Activated T-helper 1 cell treated with anti-CD3 and anti-CD28 coated beads, Interleukin-12 subunit alpha, Interleukin-12 subunit beta, Interleukin-2, Interleukin-4 antibody, amounts not matched to agents 30 ng/mL and 10 ng/mL and 1 ng/mL, durations not matched to agents 14 hours and 24 hours and 36 hours (primary cell): Measurements from ENCODE around the gene PTPN7. TPM values are rescaled to one million over a fixed set of nuclear protein-coding genes. Genes with fewer than 3 reads are reported as not detected.

Experiments used
- DNase-seq: peaks from one replicate; pipeline ENCODE4 v3.0.0; 2021; ENCODE audit warnings: low spot score
- H3K27ac Mint-ChIP-seq: one replicate; pipeline ENCODE4 v1.8.0; 2021; ENCODE audit warnings: mild to moderate bottlenecking, mixed read lengths
- H3K27me3 Mint-ChIP-seq: one replicate; pipeline ENCODE4 v1.8.0; 2022; ENCODE audit warnings: mild to moderate bottlenecking, moderate library complexity, mixed read lengths; ENCODE audit not compliant: insufficient read depth
- H3K36me3 Mint-ChIP-seq: one replicate; pipeline ENCODE4 v1.8.0; 2021; ENCODE audit warnings: low read depth, mixed read lengths
- H3K4me1 Mint-ChIP-seq: one replicate; pipeline ENCODE4 v1.8.0; 2021; ENCODE audit warnings: low read depth, mixed read lengths
- H3K4me3 Mint-ChIP-seq: one replicate; pipeline ENCODE4 v1.8.0; 2021; ENCODE audit warnings: mild to moderate bottlenecking, moderate library complexity, mixed read lengths
- H3K9me3 Mint-ChIP-seq: one replicate; pipeline ENCODE4 v1.8.0; 2021; ENCODE audit warnings: mixed read lengths
- intact Hi-C: fragments of 100-400 bp; cut with micrococcal nuclease; formaldehyde crosslinking; loops from one replicate; pipeline ENCODE4 v1.15.1; 2024
- total RNA-seq: library from RNA; stranded (reverse); gene quantifications from 2 replicates; pipeline ENCODE4 v1.2.3, GENCODE V29; 2022

The PTPN7 gene
- total RNA-seq: 584 and 597 TPM in 2 replicates

GRCh38 chr1:202160377-202160940 lies at the start of gene PTPN7:
TSS of gene PTPN7 (minus strand) at chr1:202160602. CDS start at chr1:202159402, 1,200 bp downstream.
- H3K27ac Mint-ChIP-seq: peak within 1 kb of the TSS; percentile 94
- peak; percentile 59 for DNase-seq
- no peaks in the 10 kb centered on the region for H3K27me3 Mint-ChIP-seq
- H3K4me3 Mint-ChIP-seq: peak within 1 kb of the TSS; percentile 98
- peaks cover 77% of the 10 kb centered on the region for H3K4me1 Mint-ChIP-seq
- H3K36me3 Mint-ChIP-seq: peaks cover 41% of the 10 kb centered on the region
- intact Hi-C loops: loop anchor here (1.0 to 10.0 kb wide), 6 partner anchors 24 to 1164 kb away; partner anchors contain the start of genes KDM5B, KIF21B and TIMM17A
- H3K9me3 Mint-ChIP-seq: no peaks in the 10 kb centered on the region

- H3K27me3 Mint-ChIP-seq: peaks cover 24% of the 10 kb centered on the region
- no peak overlapping the region for H3K27ac Mint-ChIP-seq
- H3K36me3 Mint-ChIP-seq: no peaks in the 10 kb centered on the region
Measured at GRCh38 chr1:202208351-202208857, 48.0 kb upstream of the PTPN7 start.

GRCh38 chr1:202207292-202207691 lies 46.9 kb upstream of the PTPN7 start:
- DNase-seq: no peak
- peaks cover 14% of the 10 kb centered on the region for H3K27me3 Mint-ChIP-seq

More at GRCh38 chr1:202208351-202208857, 48.0 kb upstream of the PTPN7 start:
- H3K4me1 Mint-ChIP-seq: no peaks in the 10 kb centered on the region
- DNase-seq: no peak
- intact Hi-C loops: no loop called here
- H3K4me3 Mint-ChIP-seq: no peak overlapping the region
- no peaks in the 10 kb centered on the region for H3K9me3 Mint-ChIP-seq

GRCh38 chr1:202205523-202206190 lies 45.3 kb upstream of the PTPN7 start:
- intact Hi-C loops: no loop called here
- Mint-ChIP-seq H3K27me3 (peaks cover 6% of the 10 kb centered on the region), H3K4me3 (no peak overlapping the region), H3K27ac (no peak overlapping the region), H3K36me3 (no peaks in the 10 kb centered on the region), H3K9me3 (no peaks in the 10 kb centered on the region), H3K4me1 (no peaks in the 10 kb centered on the region)
- DNase-seq: no peak

More at GRCh38 chr1:202207292-202207691, 46.9 kb upstream of the PTPN7 start:
- intact Hi-C loops: no loop called here
- Mint-ChIP-seq H3K36me3 (no peaks in the 10 kb centered on the region), H3K9me3 (no peaks in the 10 kb centered on the region), H3K4me3 (no peak overlapping the region), H3K27ac (no peak overlapping the region), H3K4me1 (no peaks in the 10 kb centered on the region)

GRCh38 chr1:202204065-202204464 lies 43.7 kb upstream of the PTPN7 start:
- no peaks in the 10 kb centered on the region for H3K9me3 Mint-ChIP-seq
- H3K4me1 Mint-ChIP-seq: no peaks in the 10 kb centered on the region

GRCh38 chr1:202203238-202204039 lies 43.0 kb upstream of the PTPN7 start:
- Mint-ChIP-seq H3K4me3 (no peak overlapping the region), H3K4me1 (no peaks in the 10 kb centered on the region), H3K27ac (no peak overlapping the region), H3K36me3 (no peaks in the 10 kb centered on the region), H3K27me3 (peaks cover 10% of the 10 kb centered on the region), H3K9me3 (no peaks in the 10 kb centered on the region)
- intact Hi-C loops: no loop called here
- DNase-seq: no peak

More at GRCh38 chr1:202204065-202204464, 43.7 kb upstream of the PTPN7 start:
- H3K27me3 Mint-ChIP-seq: peaks cover 6% of the 10 kb centered on the region
- no peak overlapping the region for H3K4me3 Mint-ChIP-seq
- intact Hi-C loops: no loop called here
- no peak for DNase-seq
- H3K27ac Mint-ChIP-seq: no peak overlapping the region
- no peaks in the 10 kb centered on the region for H3K36me3 Mint-ChIP-seq

GRCh38 chr1:202202500-202203168 lies 42.2 kb upstream of the PTPN7 start:
- H3K36me3 Mint-ChIP-seq: no peaks in the 10 kb centered on the region
- intact Hi-C loops: no loop called here
- H3K27me3 Mint-ChIP-seq: peaks cover 13% of the 10 kb centered on the region
- H3K4me1 Mint-ChIP-seq: no peaks in the 10 kb centered on the region
- H3K9me3 Mint-ChIP-seq: no peaks in the 10 kb centered on the region
- no peak overlapping the region for H3K27ac Mint-ChIP-seq
- DNase-seq: no peak
- no peak overlapping the region for H3K4me3 Mint-ChIP-seq

GRCh38 chr1:202201971-202202370 lies 41.6 kb upstream of the PTPN7 start:
- intact Hi-C loops: no loop called here
- peaks cover 17% of the 10 kb centered on the region for H3K27me3 Mint-ChIP-seq
- no peak overlapping the region for H3K27ac Mint-ChIP-seq
- no peaks in the 10 kb centered on the region for H3K4me1 Mint-ChIP-seq
- no peaks in the 10 kb centered on the region for H3K36me3 Mint-ChIP-seq
- no peak overlapping the region for H3K4me3 Mint-ChIP-seq
- no peaks in the 10 kb centered on the region for H3K9me3 Mint-ChIP-seq
- DNase-seq: no peak

GRCh38 chr1:202201266-202201665 lies 40.9 kb upstream of the PTPN7 start:
- no peaks in the 10 kb centered on the region for H3K4me1 Mint-ChIP-seq
- H3K27me3 Mint-ChIP-seq: peaks cover 22% of the 10 kb centered on the region
- H3K36me3 Mint-ChIP-seq: no peaks in the 10 kb centered on the region
- intact Hi-C loops: no loop called here
- H3K9me3 Mint-ChIP-seq: no peaks in the 10 kb centered on the region
- H3K27ac Mint-ChIP-seq: no peak overlapping the region
- no peak overlapping the region for H3K4me3 Mint-ChIP-seq
- DNase-seq: no peak

- Mint-ChIP-seq H3K4me3 (no peak overlapping the region), H3K9me3 (no peaks in the 10 kb centered on the region), H3K27ac (no peak overlapping the region), H3K36me3 (no peaks in the 10 kb centered on the region), H3K27me3 (peaks cover 27% of the 10 kb centered on the region), H3K4me1 (no peaks in the 10 kb centered on the region)
- DNase-seq: no peak
- intact Hi-C loops: no loop called here
Measured at GRCh38 chr1:202200669-202201068, 40.3 kb upstream of the PTPN7 start.

GRCh38 chr1:202200112-202200548 lies 39.7 kb upstream of the PTPN7 start:
- no peak for DNase-seq
- H3K36me3 Mint-ChIP-seq: no peaks in the 10 kb centered on the region
- no peak overlapping the region for H3K27ac Mint-ChIP-seq
- intact Hi-C loops: no loop called here
- no peak overlapping the region for H3K4me3 Mint-ChIP-seq
- H3K4me1 Mint-ChIP-seq: no peaks in the 10 kb centered on the region
- H3K27me3 Mint-ChIP-seq: peaks cover 32% of the 10 kb centered on the region
- no peaks in the 10 kb centered on the region for H3K9me3 Mint-ChIP-seq

GRCh38 chr1:202199040-202199889 lies 38.9 kb upstream of the PTPN7 start:
- Mint-ChIP-seq H3K36me3 (no peaks in the 10 kb centered on the region), H3K4me1 (no peaks in the 10 kb centered on the region), H3K9me3 (no peaks in the 10 kb centered on the region), H3K27ac (no peak overlapping the region), H3K27me3 (peaks cover 39% of the 10 kb centered on the region), H3K4me3 (no peak overlapping the region)
- intact Hi-C loops: no loop called here
- no peak for DNase-seq
